HCT116 (cell line): ENCODE data around the gene CFB. TPM values are rescaled to one million over a fixed set of nuclear protein-coding genes. Genes with fewer than 3 reads are reported as not detected.

Experiments used
- ATAC-seq: fragments of 200-7000 bp; cut with Tn5 transposase; 2 replicates; pipeline ENCODE4 v1.9.1; 2020; ENCODE audit warnings: mild to moderate bottlenecking, moderate library complexity
- BruUV-seq: library from RNA; stranded (reverse); fragments of 400-500 nt; replicated peaks from 2 replicates; lab custom pipeline; 2021; lab: Mats Ljungman, UMichigan
- CTCF ChIA-PET: fragments of 300-600 bp; sonication (Branson Sonifier 250); formaldehyde crosslinking; loops from one replicate; lab custom pipeline; 2021; ENCODE audit warnings: antibody characterized with exemption; lab: Charles Lee
- POLR2A ChIA-PET: fragments of 300-600, 350-600 bp; sonication (Branson Sonifier 250); formaldehyde crosslinking; loops from one replicate; lab custom pipeline; 2021; ENCODE audit warnings: antibody characterized with exemption; lab: Charles Lee
- RAD21 ChIA-PET, 2 experiments: fragments of 300-600 bp; sonication (Branson Sonifier 250); formaldehyde crosslinking; loops; one replicate each; lab custom pipeline; 2023; ENCODE audit warnings: low total read pairs in 2 of 2; ENCODE audit not compliant: uncharacterized antibody in 2 of 2, unreplicated experiment in 2 of 2, low non-redundant PET in 1 of 2; lab: Charles Lee
- DNase-seq: peaks from one replicate; pipeline ENCODE4 v3.0.0-alpha.2; 2010; ENCODE audit warnings: low read depth, low spot score
- H2AFZ ChIP-seq: fragments of 200-600 bp; shearing (Covaris generic), sonication (generic); 2 replicates; pipeline ENCODE4 v1.6.1; 2017; ENCODE audit warnings: low read depth, mixed run types, mixed read lengths, antibody characterized with exemption, low read length; ENCODE audit not compliant: poor library complexity, severe bottlenecking
- H3K27ac ChIP-seq: 2 replicates; pipeline ENCODE4 v1.5.1; 2012; ENCODE audit warnings: low read depth, low read length
- H3K27me3 ChIP-seq: fragments of 200-600 bp; sonication (generic); 2 replicates; pipeline ENCODE4 v1.6.1; 2016; ENCODE audit warnings: mixed run types, low read length, mixed read lengths; ENCODE audit not compliant: insufficient read depth
- H3K36me3 ChIP-seq, 2 experiments: fragments of 200-500 bp in 1 of 2; fragments of 200-600 bp in 1 of 2; sonication (Bioruptor generic) in 1 of 2; sonication (generic) in 1 of 2; 2 replicates each; pipeline versions ENCODE4 v1.5.1 to v1.6.1; 2014 to 2016; ENCODE audit warnings: low read length in 2 of 2, inconsistent platforms in 1 of 2, mixed read lengths in 1 of 2, mixed run types in 1 of 2; ENCODE audit not compliant: insufficient read depth in 2 of 2, control insufficient read depth in 1 of 2
- H3K4me1 ChIP-seq, 2 experiments: fragments of 200-600 bp in 1 of 2; sonication (generic) in 1 of 2; 2 replicates each; pipeline versions ENCODE4 v1.5.1 to v1.6.1; 2012 to 2017; ENCODE audit warnings: low read length in 2 of 2, inconsistent platforms in 1 of 2, mild to moderate bottlenecking in 1 of 2, mixed read lengths in 1 of 2, mixed run types in 1 of 2, moderate library complexity in 1 of 2; ENCODE audit not compliant: insufficient read depth in 2 of 2, control insufficient read depth in 1 of 2
- H3K4me2 ChIP-seq: fragments of 200-600 bp; sonication (generic); 2 replicates; pipeline ENCODE4 v1.6.1; 2017; ENCODE audit warnings: mixed run types, low read length, mixed read lengths
- H3K4me3 ChIP-seq, 2 experiments: fragments of 200-600 bp in 1 of 2; sonication (generic) in 1 of 2; replicated peaks in 1 of 2; 2 replicates each; pipeline ENCODE4 v1.5.1; 2011 to 2016; ENCODE audit warnings: low read length in 2 of 2, control low read depth in 1 of 2, low read depth in 1 of 2, mild to moderate bottlenecking in 1 of 2, mixed read lengths in 1 of 2, mixed run types in 1 of 2
- H3K79me2 ChIP-seq: fragments of 200-600 bp; sonication (generic); 2 replicates; pipeline ENCODE4 v1.6.1; 2017; ENCODE audit warnings: mild to moderate bottlenecking, mixed run types, low read length, moderate library complexity, mixed read lengths; ENCODE audit not compliant: insufficient read depth
- H3K9ac ChIP-seq: fragments of 200-600 bp; sonication (generic); 2 replicates; pipeline ENCODE4 v1.6.1; 2016; ENCODE audit warnings: low read length, mixed read lengths
- H3K9me2 ChIP-seq: fragments of 200-600 bp; sonication (generic), shearing (Covaris generic); 2 replicates; pipeline ENCODE4 v1.6.1; 2017; ENCODE audit warnings: mixed run types, mild to moderate bottlenecking, moderate library complexity; ENCODE audit not compliant: insufficient read depth
- H3K9me3 ChIP-seq, 2 experiments: fragments of 200-500 bp in 1 of 2; fragments of 200-600 bp in 1 of 2; sonication (Bioruptor generic) in 1 of 2; sonication (generic) in 1 of 2; 2 replicates each; pipeline ENCODE4 v1.6.1; 2014 to 2017; ENCODE audit warnings: low read length in 2 of 2, mixed read lengths in 2 of 2, inconsistent platforms in 1 of 2, low read depth in 1 of 2, mild to moderate bottlenecking in 1 of 2, mixed run types in 1 of 2, moderate library complexity in 1 of 2; ENCODE audit not compliant: control insufficient read depth in 1 of 2, insufficient read depth in 1 of 2
- H4K20me1 ChIP-seq: fragments of 200-600 bp; sonication (generic), shearing (Covaris generic); 2 replicates; pipeline ENCODE4 v1.6.1; 2017; ENCODE audit warnings: mixed run types, mild to moderate bottlenecking, moderate library complexity; ENCODE audit not compliant: insufficient read depth
- CEBPB ChIP-seq: IDR thresholded peaks from 2 replicates; pipeline ENCODE4 v1.6.1; 2012; ENCODE audit warnings: low read depth
- ELF1 ChIP-seq: IDR thresholded peaks from 2 replicates; pipeline ENCODE4 v1.6.1; 2012; ENCODE audit warnings: low read depth, borderline replicate concordance
- EZH2phosphoT487 ChIP-seq: fragments of 200-600 bp; IDR thresholded peaks from 2 replicates; pipeline ENCODE4 v1.6.1; 2018; ENCODE audit warnings: antibody characterized with exemption, borderline replicate concordance
- FOSL1 ChIP-seq: IDR thresholded peaks from 2 replicates; pipeline ENCODE4 v1.6.1; 2012; ENCODE audit warnings: low read depth
- POLR2AphosphoS5 ChIP-seq: IDR thresholded peaks from 2 replicates; pipeline ENCODE4 v1.6.1; 2011; ENCODE audit warnings: mild to moderate bottlenecking, low read depth, low read length, moderate library complexity
- SRF ChIP-seq: IDR thresholded peaks from 2 replicates; pipeline ENCODE4 v1.6.1; 2012; ENCODE audit warnings: low read depth
- YY1 ChIP-seq: IDR thresholded peaks from 2 replicates; pipeline ENCODE4 v1.6.1; 2011; ENCODE audit warnings: low read length, low read depth, moderate library complexity, mild to moderate bottlenecking; ENCODE audit not compliant: insufficient replicate concordance; ENCODE audit errors: extremely low read depth
- ZFX ChIP-seq: fragments of 450-650 bp; IDR thresholded peaks from 2 replicates; pipeline ENCODE4 v1.6.1; 2017
- ZNF274 ChIP-seq: fragments of 200-500 bp; sonication (Bioruptor generic); IDR thresholded peaks from 2 replicates; pipeline ENCODE4 v1.6.1; 2014; ENCODE audit warnings: mild to moderate bottlenecking, low read depth, low read length, inconsistent platforms
- intact Hi-C: fragments of 100-400 bp; cut with micrococcal nuclease; formaldehyde crosslinking; loops from 2 replicates; pipeline ENCODE4 v1.10.0; 2022
- total RNA-seq: library from RNA; stranded (reverse); gene quantifications from one replicate; pipeline ENCODE4 v1.2.1, GENCODE V29; 2021; ENCODE audit not compliant: unreplicated experiment
- TF ChIP-seq, protein P1 (sequence below): IDR thresholded peaks from 2 replicates; pipeline ENCODE4 v1.6.1; 2011; ENCODE audit warnings: mild to moderate bottlenecking, low read length, moderate library complexity; ENCODE audit not compliant: insufficient replicate concordance; ENCODE audit errors: extremely low read depth
- TF ChIP-seq, protein P2 (sequence below): IDR thresholded peaks from 2 replicates; pipeline ENCODE4 v1.6.1; 2012
- TF ChIP-seq, protein P3 (sequence below): IDR thresholded peaks from 2 replicates; pipeline ENCODE4 v1.6.1; 2012
- TF ChIP-seq, protein P4 (sequence below): IDR thresholded peaks from 2 replicates; pipeline ENCODE4 v1.6.1; 2012; ENCODE audit warnings: low read depth
- TF ChIP-seq, protein P5 (sequence below), 3 experiments: fragments of 200-600 bp in 1 of 3; sonication (generic) in 1 of 3; IDR thresholded peaks in 2 of 3; conservative IDR thresholded peaks in 1 of 3; 2 replicates each; pipeline ENCODE4 v1.5.1; 2012 to 2017; ENCODE audit warnings: low read depth in 2 of 3, low read length in 2 of 3, antibody characterized with exemption in 1 of 3, borderline replicate concordance in 1 of 3, control low read depth in 1 of 3, mild to moderate bottlenecking in 1 of 3, mixed read lengths in 1 of 3, mixed run types in 1 of 3, moderate library complexity in 1 of 3; ENCODE audit not compliant: insufficient read depth in 1 of 3

Gene CFB
- total RNA-seq, 1 experiment from 2014 or later: 1.5 TPM

DNA sequence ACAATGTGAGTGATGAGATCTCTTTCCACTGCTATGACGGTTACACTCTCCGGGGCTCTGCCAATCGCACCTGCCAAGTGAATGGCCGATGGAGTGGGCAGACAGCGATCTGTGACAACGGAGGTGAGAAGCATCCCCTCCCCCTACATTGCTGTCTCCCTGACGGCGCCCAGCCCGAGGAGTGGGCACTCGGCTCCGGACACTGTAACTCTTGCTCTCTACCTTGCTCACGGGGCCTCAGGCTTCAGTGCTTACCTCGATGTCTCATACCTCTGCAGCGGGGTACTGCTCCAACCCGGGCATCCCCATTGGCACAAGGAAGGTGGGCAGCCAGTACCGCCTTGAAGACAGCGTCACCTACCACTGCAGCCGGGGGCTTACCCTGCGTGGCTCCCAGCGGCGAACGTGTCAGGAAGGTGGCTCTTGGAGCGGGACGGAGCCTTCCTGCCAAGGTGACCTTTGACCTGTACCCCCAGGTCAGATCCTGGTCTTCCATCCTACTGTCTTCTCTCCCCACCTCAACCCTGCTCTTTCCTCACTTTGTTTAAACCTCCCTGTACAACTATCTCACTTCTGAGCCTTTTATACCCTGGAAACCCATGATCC is 1.3 kb downstream of the CFB start:
- no peaks in the 10 kb centered on the region for H3K9me3 ChIP-seq
- no peaks in the 10 kb centered on the region for H3K27me3 ChIP-seq
- no peaks in the 10 kb centered on the region for H4K20me1 ChIP-seq
- peaks cover 3 to 11% of the 10 kb centered on the region in 2 experiments; a peak in 2 of 4 replicates for H3K36me3 ChIP-seq
- H3K4me1 ChIP-seq: peaks cover 7 to 37% of the 10 kb centered on the region in 2 experiments; a peak in 3 of 4 replicates
- RAD21 ChIA-PET: no interaction called here
- TF ChIP-seq ELF1 (no peak), CEBPB (no peak), ZFX (no peak), FOSL1 (no peak), YY1 (no peak), SRF (no peak), ZNF274 (no peak), EZH2phosphoT487 (no peak), POLR2AphosphoS5 (no peak)
- TF ChIP-seq, protein P1, sequence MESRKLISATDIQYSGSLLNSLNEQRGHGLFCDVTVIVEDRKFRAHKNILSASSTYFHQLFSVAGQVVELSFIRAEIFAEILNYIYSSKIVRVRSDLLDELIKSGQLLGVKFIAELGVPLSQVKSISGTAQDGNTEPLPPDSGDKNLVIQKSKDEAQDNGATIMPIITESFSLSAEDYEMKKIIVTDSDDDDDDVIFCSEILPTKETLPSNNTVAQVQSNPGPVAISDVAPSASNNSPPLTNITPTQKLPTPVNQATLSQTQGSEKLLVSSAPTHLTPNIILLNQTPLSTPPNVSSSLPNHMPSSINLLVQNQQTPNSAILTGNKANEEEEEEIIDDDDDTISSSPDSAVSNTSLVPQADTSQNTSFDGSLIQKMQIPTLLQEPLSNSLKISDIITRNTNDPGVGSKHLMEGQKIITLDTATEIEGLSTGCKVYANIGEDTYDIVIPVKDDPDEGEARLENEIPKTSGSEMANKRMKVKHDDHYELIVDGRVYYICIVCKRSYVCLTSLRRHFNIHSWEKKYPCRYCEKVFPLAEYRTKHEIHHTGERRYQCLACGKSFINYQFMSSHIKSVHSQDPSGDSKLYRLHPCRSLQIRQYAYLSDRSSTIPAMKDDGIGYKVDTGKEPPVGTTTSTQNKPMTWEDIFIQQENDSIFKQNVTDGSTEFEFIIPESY: no peak
- TF ChIP-seq, protein P2, sequence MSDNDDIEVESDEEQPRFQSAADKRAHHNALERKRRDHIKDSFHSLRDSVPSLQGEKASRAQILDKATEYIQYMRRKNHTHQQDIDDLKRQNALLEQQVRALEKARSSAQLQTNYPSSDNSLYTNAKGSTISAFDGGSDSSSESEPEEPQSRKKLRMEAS: no peak
- TF ChIP-seq, protein P3, sequence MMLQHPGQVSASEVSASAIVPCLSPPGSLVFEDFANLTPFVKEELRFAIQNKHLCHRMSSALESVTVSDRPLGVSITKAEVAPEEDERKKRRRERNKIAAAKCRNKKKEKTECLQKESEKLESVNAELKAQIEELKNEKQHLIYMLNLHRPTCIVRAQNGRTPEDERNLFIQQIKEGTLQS: no peak
- TF ChIP-seq, protein P4, sequence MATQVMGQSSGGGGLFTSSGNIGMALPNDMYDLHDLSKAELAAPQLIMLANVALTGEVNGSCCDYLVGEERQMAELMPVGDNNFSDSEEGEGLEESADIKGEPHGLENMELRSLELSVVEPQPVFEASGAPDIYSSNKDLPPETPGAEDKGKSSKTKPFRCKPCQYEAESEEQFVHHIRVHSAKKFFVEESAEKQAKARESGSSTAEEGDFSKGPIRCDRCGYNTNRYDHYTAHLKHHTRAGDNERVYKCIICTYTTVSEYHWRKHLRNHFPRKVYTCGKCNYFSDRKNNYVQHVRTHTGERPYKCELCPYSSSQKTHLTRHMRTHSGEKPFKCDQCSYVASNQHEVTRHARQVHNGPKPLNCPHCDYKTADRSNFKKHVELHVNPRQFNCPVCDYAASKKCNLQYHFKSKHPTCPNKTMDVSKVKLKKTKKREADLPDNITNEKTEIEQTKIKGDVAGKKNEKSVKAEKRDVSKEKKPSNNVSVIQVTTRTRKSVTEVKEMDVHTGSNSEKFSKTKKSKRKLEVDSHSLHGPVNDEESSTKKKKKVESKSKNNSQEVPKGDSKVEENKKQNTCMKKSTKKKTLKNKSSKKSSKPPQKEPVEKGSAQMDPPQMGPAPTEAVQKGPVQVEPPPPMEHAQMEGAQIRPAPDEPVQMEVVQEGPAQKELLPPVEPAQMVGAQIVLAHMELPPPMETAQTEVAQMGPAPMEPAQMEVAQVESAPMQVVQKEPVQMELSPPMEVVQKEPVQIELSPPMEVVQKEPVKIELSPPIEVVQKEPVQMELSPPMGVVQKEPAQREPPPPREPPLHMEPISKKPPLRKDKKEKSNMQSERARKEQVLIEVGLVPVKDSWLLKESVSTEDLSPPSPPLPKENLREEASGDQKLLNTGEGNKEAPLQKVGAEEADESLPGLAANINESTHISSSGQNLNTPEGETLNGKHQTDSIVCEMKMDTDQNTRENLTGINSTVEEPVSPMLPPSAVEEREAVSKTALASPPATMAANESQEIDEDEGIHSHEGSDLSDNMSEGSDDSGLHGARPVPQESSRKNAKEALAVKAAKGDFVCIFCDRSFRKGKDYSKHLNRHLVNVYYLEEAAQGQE: no peak
- TF ChIP-seq, protein P5, sequence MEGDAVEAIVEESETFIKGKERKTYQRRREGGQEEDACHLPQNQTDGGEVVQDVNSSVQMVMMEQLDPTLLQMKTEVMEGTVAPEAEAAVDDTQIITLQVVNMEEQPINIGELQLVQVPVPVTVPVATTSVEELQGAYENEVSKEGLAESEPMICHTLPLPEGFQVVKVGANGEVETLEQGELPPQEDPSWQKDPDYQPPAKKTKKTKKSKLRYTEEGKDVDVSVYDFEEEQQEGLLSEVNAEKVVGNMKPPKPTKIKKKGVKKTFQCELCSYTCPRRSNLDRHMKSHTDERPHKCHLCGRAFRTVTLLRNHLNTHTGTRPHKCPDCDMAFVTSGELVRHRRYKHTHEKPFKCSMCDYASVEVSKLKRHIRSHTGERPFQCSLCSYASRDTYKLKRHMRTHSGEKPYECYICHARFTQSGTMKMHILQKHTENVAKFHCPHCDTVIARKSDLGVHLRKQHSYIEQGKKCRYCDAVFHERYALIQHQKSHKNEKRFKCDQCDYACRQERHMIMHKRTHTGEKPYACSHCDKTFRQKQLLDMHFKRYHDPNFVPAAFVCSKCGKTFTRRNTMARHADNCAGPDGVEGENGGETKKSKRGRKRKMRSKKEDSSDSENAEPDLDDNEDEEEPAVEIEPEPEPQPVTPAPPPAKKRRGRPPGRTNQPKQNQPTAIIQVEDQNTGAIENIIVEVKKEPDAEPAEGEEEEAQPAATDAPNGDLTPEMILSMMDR (IDR thresholded peaks at IDR 0.05 in 2 of 3, conservative IDR thresholded peaks at IDR 0.05 in 1 of 3; ENCODE audit: borderline replicate concordance in 1 of 3, insufficient read depth in 1 of 3, low read depth in 2 of 3, low read length in 2 of 3): no peak
- no peak for ATAC-seq
- H3K4me2 ChIP-seq: no peak overlapping the region
- DNase-seq: no peak
- H2AFZ ChIP-seq: no peak overlapping the region
- POLR2A ChIA-PET: no interaction called here
- CTCF ChIA-PET: no interaction called here
- no TSS peak for BruUV-seq
- H3K9me2 ChIP-seq: no peaks in the 10 kb centered on the region; the same call in 1 of the 2 replicates
- no peak overlapping the region for H3K4me3 ChIP-seq
- no peaks in the 10 kb centered on the region for H3K79me2 ChIP-seq
- no peak overlapping the region for H3K27ac ChIP-seq
- H3K9ac ChIP-seq: no peak overlapping the region
- intact Hi-C loops: no loop called here
